B cell (primary cell): ENCODE measurements around the gene LMBR1L. TPM values are rescaled to one million over a fixed set of nuclear protein-coding genes. Genes with fewer than 3 reads are reported as not detected.

ENCODE experiments used
- ATAC-seq: fragments of 200-7000 bp; cut with Tn5 transposase; one replicate; pipeline ENCODE4 v1.10.0; 2021; ENCODE audit warnings: low read depth, mild to moderate bottlenecking, moderate number of reproducible peaks, moderate library complexity
- CTCF ChIA-PET: fragments of 350-600 bp; sonication (Branson Sonifier 250); formaldehyde crosslinking; loops from one replicate; lab custom pipeline; 2021; ENCODE audit warnings: antibody characterized with exemption, inconsistent platforms; lab: Charles Lee
- POLR2A ChIA-PET: fragments of 350-600 bp; sonication (Branson Sonifier 250); formaldehyde crosslinking; loops from one replicate; lab custom pipeline; 2021; ENCODE audit warnings: antibody characterized with exemption; lab: Charles Lee
- DNase-seq: peaks from one replicate; pipeline ENCODE4 v3.0.0; 2013
- H2AFZ ChIP-seq: 2 replicates; pipeline ENCODE4 v1.6.1; 2012; ENCODE audit warnings: mild to moderate bottlenecking, low read depth, low read length; ENCODE audit not compliant: insufficient read depth, poor library complexity, severe bottlenecking
- H3K27ac ChIP-seq, 2 donors: 1 replicate in 1 of 2; 2 replicates in 1 of 2; pipeline ENCODE4 v1.5.1; 2012 to 2013; ENCODE audit warnings: low read length in 2 of 2, mild to moderate bottlenecking in 2 of 2, moderate library complexity in 1 of 2
- H3K27me3 ChIP-seq, 4 experiments: fragments of 200-600 bp in 1 of 4; sonication (generic) in 1 of 4; replicated peaks in 1 of 4; 1 replicate in 2 of 4; 2 replicates in 2 of 4; pipeline versions ENCODE4 v1.6.1 to v1.7.0; 2013 to 2016; ENCODE audit warnings: low read length in 3 of 4, mild to moderate bottlenecking in 2 of 4, mixed read lengths in 1 of 4, moderate library complexity in 1 of 4; ENCODE audit not compliant: insufficient read depth in 4 of 4, control insufficient read depth in 3 of 4; ENCODE audit errors: control extremely low read depth in 1 of 4
- H3K36me3 ChIP-seq, 2 experiments: replicated peaks in 1 of 2; 1 replicate in 1 of 2; 2 replicates in 1 of 2; pipeline versions ENCODE4 v1.6.1 to v1.7.1; 2013; ENCODE audit warnings: low read length in 1 of 2; ENCODE audit not compliant: insufficient read depth in 2 of 2, control insufficient read depth in 1 of 2; ENCODE audit errors: control extremely low read depth in 1 of 2, extremely low read depth in 1 of 2
- H3K4me1 ChIP-seq, 2 donors: fragments of 200-600 bp in 1 of 2; sonication (generic) in 1 of 2; 1 replicate in 1 of 2; 2 replicates in 1 of 2; pipeline versions ENCODE4 v1.5.1 to v1.6.1; 2013 to 2017; ENCODE audit warnings: low read length in 2 of 2; ENCODE audit not compliant: control insufficient read depth in 2 of 2, insufficient read depth in 2 of 2
- H3K4me2 ChIP-seq: replicated peaks from 2 replicates; pipeline ENCODE3; 2012; ENCODE audit warnings: mild to moderate bottlenecking, low read depth, low read length; ENCODE audit not compliant: poor library complexity, severe bottlenecking
- H3K4me3 ChIP-seq, 5 experiments: fragments of 200-600 bp in 1 of 5; sonication (generic) in 1 of 5; 1 replicate in 3 of 5; 2 replicates in 2 of 5; pipeline versions ENCODE4 v1.5.1 to v1.7.0; 2011 to 2016; ENCODE audit warnings: low read length in 4 of 5, mild to moderate bottlenecking in 4 of 5, low read depth in 2 of 5, control low read depth in 1 of 5, moderate library complexity in 1 of 5; ENCODE audit not compliant: insufficient read depth in 1 of 5; ENCODE audit errors: control extremely low read depth in 1 of 5, extremely low read depth in 1 of 5
- H3K79me2 ChIP-seq: fragments of 200-600 bp; sonication (generic); one replicate; pipeline ENCODE4 v1.6.0; 2016; ENCODE audit warnings: low read length; ENCODE audit not compliant: control insufficient read depth, insufficient read depth
- H3K9ac ChIP-seq: fragments of 200-600 bp; sonication (generic); 2 replicates; pipeline ENCODE4 v1.6.1; 2017; ENCODE audit warnings: mild to moderate bottlenecking, low read length, moderate library complexity
- H3K9me3 ChIP-seq, 3 donors: one replicate each; pipeline versions ENCODE4 v1.6.1 to v1.7.1; 2013; ENCODE audit warnings: low read length in 2 of 3; ENCODE audit not compliant: control insufficient read depth in 2 of 3, insufficient read depth in 1 of 3; ENCODE audit errors: control extremely low read depth in 1 of 3
- H4K20me1 ChIP-seq: 2 replicates; pipeline ENCODE4 v1.6.0; 2012; ENCODE audit warnings: mild to moderate bottlenecking, low read length; ENCODE audit not compliant: insufficient read depth, control insufficient read depth, poor library complexity, severe bottlenecking
- H3K27ac Mint-ChIP-seq: one replicate; pipeline ENCODE4 v1.8.0; 2021; ENCODE audit warnings: mixed read lengths
- H3K27me3 Mint-ChIP-seq: one replicate; pipeline ENCODE4 v1.8.0; 2021; ENCODE audit warnings: mixed read lengths
- H3K4me1 Mint-ChIP-seq: one replicate; pipeline ENCODE4 v1.8.0; 2021; ENCODE audit warnings: mixed read lengths
- H3K4me3 Mint-ChIP-seq: one replicate; pipeline ENCODE4 v1.8.0; 2021; ENCODE audit warnings: mixed read lengths
- H3K9me3 Mint-ChIP-seq: one replicate; pipeline ENCODE4 v1.8.0; 2022; ENCODE audit warnings: mixed read lengths; ENCODE audit not compliant: insufficient read depth
- EZH2 ChIP-seq: IDR thresholded peaks from 2 replicates; pipeline ENCODE4 v1.6.1; 2012; ENCODE audit warnings: borderline replicate concordance, low read depth, mild to moderate bottlenecking, moderate library complexity, low read length; ENCODE audit not compliant: insufficient read depth, poor library complexity, severe bottlenecking
- WGBS: methylation state at CpG from one replicate; pipeline ENCODE4 v1.1.5; 2013; ENCODE audit warnings: missing lambda C conversion rate; ENCODE audit not compliant: insufficient coverage; 5-methylcytosine and 5-hydroxymethylcytosine counted together
- intact Hi-C: fragments of 100-400 bp; cut with micrococcal nuclease; formaldehyde crosslinking; loops from one replicate; pipeline ENCODE4 v1.10.0; 2022
- polyA plus RNA-seq: library from polyadenylated mRNA; depleted of rRNA; stranded (reverse); fragments of >200 nt; gene quantifications from 2 replicates; pipeline ENCODE4 v1.2.3, GENCODE V29; 2012
- total RNA-seq, 2 donors: library from RNA; stranded (reverse); fragments of 120-200 nt in 1 of 2; gene quantifications; 1 replicate in 1 of 2; 2 replicates in 1 of 2; pipeline versions ENCODE4 v1.2.3 to v1.2.4, GENCODE V29; 2013 to 2022
- TF ChIP-seq, protein P1 (sequence below): fragments of 200-600 bp; IDR thresholded peaks from one replicate; pipeline ENCODE4 v1.8.0; 2022; ENCODE audit warnings: antibody characterized with exemption, mild to moderate bottlenecking

The LMBR1L gene
- total and polyA plus RNA-seq, 2 donors (not counting 1 experiment from before 2014, with no cell fraction given), result 133 to 187 TPM

DNA sequence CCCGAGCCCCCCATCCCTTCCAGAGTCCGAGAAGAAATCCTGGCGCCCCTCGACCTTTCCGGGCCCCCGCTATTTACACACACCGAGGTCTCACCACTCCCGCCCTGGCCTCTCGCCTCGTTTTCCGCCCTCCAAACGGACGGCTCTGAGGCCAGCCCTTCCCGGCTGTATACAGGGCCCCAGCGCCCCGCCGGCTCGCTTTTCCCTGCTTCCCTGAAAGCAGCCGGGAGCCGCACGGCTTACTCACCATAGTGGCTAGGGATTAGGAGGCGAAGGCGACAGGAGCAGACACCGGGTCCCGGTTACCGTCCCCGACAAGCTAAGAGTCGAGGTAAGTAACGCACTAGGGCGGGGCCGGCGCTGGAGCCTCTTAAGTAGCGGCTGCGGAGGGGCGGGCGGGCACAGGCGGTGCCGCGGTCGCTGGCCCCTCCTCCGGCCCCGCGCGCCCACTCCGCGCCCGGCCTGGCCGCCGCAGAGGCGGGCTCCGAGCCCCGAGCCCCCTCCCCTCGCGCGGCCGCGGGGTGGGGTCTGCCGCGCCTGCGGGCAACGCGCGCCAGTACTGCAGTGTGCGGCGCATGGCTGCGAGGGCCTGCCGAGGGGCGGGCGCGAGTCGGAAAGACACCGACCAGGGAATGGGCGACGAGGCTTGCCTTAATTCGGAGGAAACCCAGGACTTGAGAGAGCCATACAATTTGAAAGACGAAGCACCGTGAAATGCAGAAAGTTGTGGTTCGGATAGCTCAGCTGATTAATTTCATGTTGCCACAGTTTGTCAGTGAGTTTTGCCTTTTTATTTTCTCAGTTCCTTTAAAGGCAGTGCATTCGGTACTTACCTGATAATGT is 20.6 kb upstream of the LMBR1L start, which contains the start of gene TUBA1B:
Gene TUBA1B (minus strand): TSS at position 345 of the 843 bp plus-strand sequence. CDS start 95 bp downstream, at position 250.
- H3K4me3 ChIP-seq, result peak within 1 kb of the TSS; percentile 94 to 100 (median 100)
- TF ChIP-seq, protein P1, sequence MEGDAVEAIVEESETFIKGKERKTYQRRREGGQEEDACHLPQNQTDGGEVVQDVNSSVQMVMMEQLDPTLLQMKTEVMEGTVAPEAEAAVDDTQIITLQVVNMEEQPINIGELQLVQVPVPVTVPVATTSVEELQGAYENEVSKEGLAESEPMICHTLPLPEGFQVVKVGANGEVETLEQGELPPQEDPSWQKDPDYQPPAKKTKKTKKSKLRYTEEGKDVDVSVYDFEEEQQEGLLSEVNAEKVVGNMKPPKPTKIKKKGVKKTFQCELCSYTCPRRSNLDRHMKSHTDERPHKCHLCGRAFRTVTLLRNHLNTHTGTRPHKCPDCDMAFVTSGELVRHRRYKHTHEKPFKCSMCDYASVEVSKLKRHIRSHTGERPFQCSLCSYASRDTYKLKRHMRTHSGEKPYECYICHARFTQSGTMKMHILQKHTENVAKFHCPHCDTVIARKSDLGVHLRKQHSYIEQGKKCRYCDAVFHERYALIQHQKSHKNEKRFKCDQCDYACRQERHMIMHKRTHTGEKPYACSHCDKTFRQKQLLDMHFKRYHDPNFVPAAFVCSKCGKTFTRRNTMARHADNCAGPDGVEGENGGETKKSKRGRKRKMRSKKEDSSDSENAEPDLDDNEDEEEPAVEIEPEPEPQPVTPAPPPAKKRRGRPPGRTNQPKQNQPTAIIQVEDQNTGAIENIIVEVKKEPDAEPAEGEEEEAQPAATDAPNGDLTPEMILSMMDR, result no peak
- no peak for TF ChIP-seq EZH2
- peaks cover 37% of the 10 kb centered on the region for H3K79me2 ChIP-seq
- Mint-ChIP-seq H3K4me3 (peak within 1 kb of the TSS; percentile 97), H3K27ac (peak within 1 kb of the TSS; percentile 99), H3K9me3 (no peaks in the 10 kb centered on the region), H3K4me1 (peaks cover 56% of the 10 kb centered on the region), H3K27me3 (no peaks in the 10 kb centered on the region)
- DNase-seq (peak; percentile 96), ATAC-seq (peak; percentile 80)
- ChIA-PET CTCF (interaction anchor here (0.7 to 5.0 kb wide), 21 partner anchors 11 to 236 kb away, joined by 3 to 60 read pairs (median 4); partner anchors contain the start of genes KMT2D, LMBR1L, RHEBL1 and SPATS2), POLR2A (interaction anchor here (0.5 to 4.9 kb wide), 22 partner anchors 8 to 235 kb away, joined by 3 to 110 read pairs (median 5); partner anchors contain the start of genes ARF3, DHH, LMBR1L and RHEBL1)
- peaks cover 28 to 36% of the 10 kb centered on the region in 2 donors for H3K4me1 ChIP-seq
- H3K9ac ChIP-seq, result peak within 1 kb of the TSS; percentile 99
- peaks cover 32% of the 10 kb centered on the region for H4K20me1 ChIP-seq
- H3K27ac ChIP-seq, result peak within 1 kb of the TSS; percentile 93 to 98
- H3K9me3 ChIP-seq, result no peaks in the 10 kb centered on the region
- intact Hi-C loops, result loop anchor here (2.0 to 5.0 kb wide), 3 partner anchors 30 to 491 kb away; partner anchors contain the start of genes KMT2D and PRPF40B
- WGBS, result under 1% methylated on average over 79 of the region's 79 CpGs
- peak within 1 kb of the TSS; percentile 67 for H2AFZ ChIP-seq
- H3K36me3 ChIP-seq, result peaks cover 11 to 33% of the 10 kb centered on the region in 2 experiments
- peak within 1 kb of the TSS; percentile 96 for H3K4me2 ChIP-seq
- H3K27me3 ChIP-seq, result no peaks in the 10 kb centered on the region
